K562 (cell line): ENCODE data around the gene SGPP1. TPM values are rescaled to one million over a fixed set of nuclear protein-coding genes. Genes with fewer than 3 reads are reported as not detected.

ENCODE experiments used
- ATAC-seq: fragments of 200-7000 bp; cut with Tn5 transposase; 3 replicates; pipeline ENCODE4 v1.9.1; 2020; ENCODE audit warnings: moderate library complexity
- BruUV-seq: library from RNA; stranded (reverse); fragments of 400-500 nt; replicated peaks from 2 replicates; lab custom pipeline; 2021; lab: Mats Ljungman, UMichigan
- CTCF ChIA-PET: fragments of 300-600 bp; formaldehyde crosslinking; extraction: SDS; loops from one replicate; lab custom pipeline; 2021; ENCODE audit warnings: low intra/inter-chr PET ratio; lab: Yijun Ruan, JAX
- POLR2A ChIA-PET: fragments of 300-600, 350-650 bp; sonication (Branson Sonifier 250); formaldehyde crosslinking; extraction: SDS; loops from one replicate; lab custom pipeline; 2021; ENCODE audit warnings: antibody characterized with exemption, inconsistent platforms; lab: Yijun Ruan, JAX
- DNase-seq, 4 experiments: peaks; one replicate each; pipeline versions ENCODE4 v3.0.0 to v3.0.0-alpha.2; 2011 to 2018; ENCODE audit warnings: low spot score in 3 of 4, mixed read lengths in 3 of 4; ENCODE audit errors: extremely low read depth in 1 of 4
- FAIRE-seq: peaks from 2 replicates; lab custom pipeline; 2011; peaks lifted over from hg19 to GRCh38; lab: Jason Lieb, UNC
- H2AFZ ChIP-seq: 2 replicates; pipeline ENCODE4 v1.6.0; 2011; ENCODE audit warnings: low read depth, low read length, control low read depth, inconsistent platforms
- H3K27ac ChIP-seq: fragments of 200-600 bp; 3 replicates; pipeline ENCODE4 v1.8.0; 2011; ENCODE audit warnings: low read depth, mild to moderate bottlenecking, control low read depth, inconsistent platforms, low read length, moderate library complexity, mixed read lengths; ENCODE audit errors: extremely low read depth
- H3K27me3 ChIP-seq, 2 experiments: fragments of 300-600 bp in 1 of 2; 2 replicates in 1 of 2; 3 replicates in 1 of 2; pipeline versions ENCODE4 v1.6.0 to v1.8.0; 2011; ENCODE audit warnings: inconsistent platforms in 2 of 2, low read length in 2 of 2, mild to moderate bottlenecking in 1 of 2, mixed read lengths in 1 of 2, moderate library complexity in 1 of 2; ENCODE audit not compliant: control insufficient read depth in 2 of 2, insufficient read depth in 2 of 2
- H3K36me3 ChIP-seq: fragments of 300-600 bp; 3 replicates; pipeline ENCODE4 v1.8.0; 2011; ENCODE audit warnings: mild to moderate bottlenecking, low read length, inconsistent platforms; ENCODE audit not compliant: control insufficient read depth, insufficient read depth
- H3K4me1 ChIP-seq, 2 experiments: fragments of 200-600 bp in 1 of 2; replicated peaks in 1 of 2; 2 replicates in 1 of 2; 3 replicates in 1 of 2; pipeline versions ENCODE4 v1.5.1 to v1.8.0; 2011; ENCODE audit warnings: inconsistent platforms in 2 of 2, low read length in 2 of 2, mild to moderate bottlenecking in 1 of 2, mixed read lengths in 1 of 2, moderate library complexity in 1 of 2; ENCODE audit not compliant: control insufficient read depth in 2 of 2, insufficient read depth in 2 of 2
- H3K4me2 ChIP-seq: 2 replicates; pipeline ENCODE4 v1.6.1; 2011; ENCODE audit warnings: low read length, control low read depth, inconsistent platforms, mixed read lengths; ENCODE audit not compliant: insufficient read depth
- H3K4me3 ChIP-seq: fragments of 200-600 bp; sonication (generic), shearing (Covaris generic); 2 replicates; pipeline ENCODE4 v1.5.1; 2016; ENCODE audit warnings: control low read depth, inconsistent platforms
- H3K79me2 ChIP-seq: fragments of 200-600 bp; 3 replicates; pipeline ENCODE4 v1.8.0; 2011; ENCODE audit warnings: low read length, inconsistent platforms; ENCODE audit not compliant: control insufficient read depth, insufficient read depth
- H3K9ac ChIP-seq, 2 experiments: 2 replicates each; pipeline versions ENCODE4 v1.6.0 to v1.6.1; 2011; ENCODE audit warnings: low read depth in 2 of 2, low read length in 2 of 2, control low read depth in 1 of 2, inconsistent platforms in 1 of 2, mild to moderate bottlenecking in 1 of 2, mixed read lengths in 1 of 2; ENCODE audit not compliant: insufficient read depth in 1 of 2
- H3K9me1 ChIP-seq: one replicate; pipeline ENCODE4 v1.6.0; 2011; ENCODE audit warnings: inconsistent platforms, mild to moderate bottlenecking, low read length, moderate library complexity; ENCODE audit not compliant: control insufficient read depth, insufficient read depth
- H3K9me3 ChIP-seq: replicated peaks from 2 replicates; pipeline ENCODE4 v1.5.1; 2011; ENCODE audit warnings: low read depth, low read length, inconsistent platforms; ENCODE audit not compliant: control insufficient read depth, insufficient read depth
- H4K20me1 ChIP-seq: replicated peaks from 2 replicates; pipeline ENCODE4 v1.6.1; 2011; ENCODE audit warnings: low read length, inconsistent platforms, mixed read lengths; ENCODE audit not compliant: control insufficient read depth, insufficient read depth
- POLR2G ChIP-seq: fragments of 200-400 bp; formaldehyde crosslinking; IDR thresholded peaks from 2 replicates; pipeline ENCODE4 v1.6.1; 2017; ENCODE audit warnings: low read depth, mild to moderate bottlenecking, antibody characterized with exemption, low read length, moderate library complexity
- WGBS: fragments of 100-300 bp; shearing (Covaris generic); methylation state at CpG from one replicate; pipeline ENCODE4 v1.1.6; 2016; ENCODE audit warnings: low coverage, mixed read lengths; ENCODE audit not compliant: insufficient coverage; ENCODE audit errors: missing lambda C conversion rate; 5-methylcytosine and 5-hydroxymethylcytosine counted together
- in situ Hi-C: fragments of 300-500 bp; cut with MboI; formaldehyde crosslinking; loops from 4 replicates; pipeline ENCODE4 v1.15.0; 2018; ENCODE audit warnings: inconsistent platforms, mixed read lengths
- intact Hi-C: fragments of 100-400 bp; cut with micrococcal nuclease; formaldehyde crosslinking; loops from 2 replicates; pipeline ENCODE4 v1.14.2; 2022
- polyA plus RNA-seq, 8 experiments: library from polyadenylated mRNA; depleted of rRNA in 4 of 8; stranded (reverse) in 5 of 8; unstranded in 3 of 8; fragments of >200 nt; fragmentation: Nextera tagmentation in 2 of 8; fragmentation: Illumina TruSeq in 1 of 8; extraction: Ambion mirVana in 2 of 8; extraction: Trizol in 1 of 8; gene quantifications; 2 replicates each; pipeline versions ENCODE4 v1.2.1 to v1.2.3, GENCODE V29; 2011 to 2014; ENCODE audit warnings: inconsistent platforms in 1 of 8, missing spikeins in 1 of 8
- total RNA-seq, 7 experiments: library from RNA; depleted of rRNA in 6 of 7; stranded (reverse); fragments of >200 nt in 6 of 7; fragmentation: Illumina TruSeq in 2 of 7; extraction: Trizol in 2 of 7; gene quantifications; 2 replicates each; pipeline versions ENCODE4 v1.2.1 to v1.2.3, GENCODE V29; 2011 to 2021; ENCODE audit warnings: low replicate concordance in 1 of 7
- TF ChIP-seq, protein P1 (sequence below): sonication (generic); formaldehyde crosslinking; IDR thresholded peaks from 2 replicates; pipeline ENCODE4 v1.8.0; 2022; ENCODE audit warnings: mild to moderate bottlenecking, missing genetic modification reagents, borderline replicate concordance

Gene SGPP1
- total and polyA plus RNA-seq, 9 of the 15 experiments (the other 6 are each of a cell fraction or from before 2014, with no cell fraction given): 2.2 to 7.3 (median 5.6) TPM

DNA sequence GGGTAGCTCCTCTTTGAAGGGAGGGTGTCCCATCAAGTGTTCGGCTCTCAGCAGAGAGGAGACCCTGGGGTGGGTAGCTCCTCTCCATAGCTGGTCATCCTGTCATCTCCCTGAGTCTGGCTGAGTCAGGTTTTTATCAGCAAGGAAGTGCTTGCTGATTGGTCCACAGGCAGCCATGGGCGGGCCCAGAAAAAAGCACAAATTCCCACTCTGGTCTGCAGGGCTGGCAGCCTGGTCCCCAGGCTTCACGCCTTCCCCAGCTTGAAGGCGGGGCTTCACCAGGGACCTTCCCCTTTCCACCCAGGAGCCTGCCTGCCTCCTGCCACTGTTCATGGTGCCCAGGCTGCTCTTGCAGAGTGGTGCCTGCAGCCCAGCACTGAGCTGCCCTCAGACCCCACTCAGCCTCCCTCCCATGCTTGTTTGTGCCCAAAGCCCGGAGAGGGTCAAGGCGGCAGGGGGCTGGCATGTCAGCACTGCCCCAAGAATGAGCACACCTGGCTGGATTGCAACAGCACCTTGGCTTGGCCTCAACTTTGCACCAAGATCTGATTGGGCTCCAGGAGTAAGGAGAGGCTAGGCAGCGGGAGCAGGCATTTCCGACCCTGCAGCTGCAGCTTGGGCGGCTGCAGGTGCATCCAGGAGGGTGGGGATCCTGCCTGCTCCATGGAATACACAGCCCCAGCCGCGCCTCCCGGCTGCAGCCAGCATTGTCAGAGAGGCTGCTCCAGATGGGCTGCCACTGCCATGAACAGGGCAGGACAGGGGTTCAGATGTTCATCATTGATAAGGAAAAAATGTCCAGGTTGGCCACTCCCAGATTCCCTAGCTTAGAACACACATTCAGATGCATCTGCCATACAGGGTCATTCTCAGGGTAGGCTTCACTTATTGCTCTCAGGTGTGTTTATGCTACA, 64.2 kb downstream of the SGPP1 start:
- no peaks in the 10 kb centered on the region for H3K27me3 ChIP-seq
- no peak overlapping the region for H3K9ac ChIP-seq
- H3K4me2 ChIP-seq: no peak overlapping the region
- FAIRE-seq (no peak), ATAC-seq (peak; percentile 47; the same call in 2 of the 3 replicates), DNase-seq (no peak)
- H2AFZ ChIP-seq: no peak overlapping the region
- peaks cover 0 to 6% of the 10 kb centered on the region in 2 experiments; a peak in 2 of 5 replicates for H3K4me1 ChIP-seq
- H3K27ac ChIP-seq: no peak overlapping the region
- intact Hi-C loops (no loop called here), in situ Hi-C loops (no loop called here)
- CTCF ChIA-PET: no interaction called here
- no peaks in the 10 kb centered on the region for H3K9me1 ChIP-seq
- POLR2A ChIA-PET: interaction anchor here (0.6 kb wide), 2 partner anchors 36 to 333 kb away, joined by 3 read pairs; no protein-coding TSS in a partner anchor
- H3K4me3 ChIP-seq: no peak overlapping the region
- no peaks in the 10 kb centered on the region for H3K36me3 ChIP-seq
- TF ChIP-seq, protein P1, sequence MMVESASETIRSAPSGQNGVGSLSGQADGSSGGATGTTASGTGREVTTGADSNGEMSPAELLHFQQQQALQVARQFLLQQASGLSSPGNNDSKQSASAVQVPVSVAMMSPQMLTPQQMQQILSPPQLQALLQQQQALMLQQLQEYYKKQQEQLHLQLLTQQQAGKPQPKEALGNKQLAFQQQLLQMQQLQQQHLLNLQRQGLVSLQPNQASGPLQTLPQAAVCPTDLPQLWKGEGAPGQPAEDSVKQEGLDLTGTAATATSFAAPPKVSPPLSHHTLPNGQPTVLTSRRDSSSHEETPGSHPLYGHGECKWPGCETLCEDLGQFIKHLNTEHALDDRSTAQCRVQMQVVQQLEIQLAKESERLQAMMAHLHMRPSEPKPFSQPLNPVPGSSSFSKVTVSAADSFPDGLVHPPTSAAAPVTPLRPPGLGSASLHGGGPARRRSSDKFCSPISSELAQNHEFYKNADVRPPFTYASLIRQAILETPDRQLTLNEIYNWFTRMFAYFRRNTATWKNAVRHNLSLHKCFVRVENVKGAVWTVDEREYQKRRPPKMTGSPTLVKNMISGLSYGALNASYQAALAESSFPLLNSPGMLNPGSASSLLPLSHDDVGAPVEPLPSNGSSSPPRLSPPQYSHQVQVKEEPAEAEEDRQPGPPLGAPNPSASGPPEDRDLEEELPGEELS (CRISPR knock-in tag): no peak
- TF ChIP-seq POLR2G: peak; percentile 25; the same call in 1 of the 2 replicates
- 69% methylated on average over 10 of the region's 12 CpGs for WGBS
- no peaks in the 10 kb centered on the region for H3K9me3 ChIP-seq
- BruUV-seq: no TSS peak
- H3K79me2 ChIP-seq: no peaks in the 10 kb centered on the region
- H4K20me1 ChIP-seq: no peaks in the 10 kb centered on the region
